Activated naive CD4-positive, alpha-beta T cell treated with anti-CD3 and anti-CD28 coated beads, Interleukin-2, amount 50 U/mL, for 16 hours (primary cell): ENCODE measurements around the gene TNFRSF6B.
A peak's percentile ranks its signal among the peaks of the same experiment; 100 is the strongest.

Experiments used
- DNase-seq: peaks from one replicate; pipeline ENCODE4 v3.0.0-alpha.2; 2020

The TNFRSF6B gene

GRCh38 chr20:63686492-63687321, 9.7 kb upstream of the TNFRSF6B start:
- peak; percentile 66 for DNase-seq

GRCh38 chr20:63687419-63688178, 8.9 kb upstream of the TNFRSF6B start:
- DNase-seq = no peak

DNA sequence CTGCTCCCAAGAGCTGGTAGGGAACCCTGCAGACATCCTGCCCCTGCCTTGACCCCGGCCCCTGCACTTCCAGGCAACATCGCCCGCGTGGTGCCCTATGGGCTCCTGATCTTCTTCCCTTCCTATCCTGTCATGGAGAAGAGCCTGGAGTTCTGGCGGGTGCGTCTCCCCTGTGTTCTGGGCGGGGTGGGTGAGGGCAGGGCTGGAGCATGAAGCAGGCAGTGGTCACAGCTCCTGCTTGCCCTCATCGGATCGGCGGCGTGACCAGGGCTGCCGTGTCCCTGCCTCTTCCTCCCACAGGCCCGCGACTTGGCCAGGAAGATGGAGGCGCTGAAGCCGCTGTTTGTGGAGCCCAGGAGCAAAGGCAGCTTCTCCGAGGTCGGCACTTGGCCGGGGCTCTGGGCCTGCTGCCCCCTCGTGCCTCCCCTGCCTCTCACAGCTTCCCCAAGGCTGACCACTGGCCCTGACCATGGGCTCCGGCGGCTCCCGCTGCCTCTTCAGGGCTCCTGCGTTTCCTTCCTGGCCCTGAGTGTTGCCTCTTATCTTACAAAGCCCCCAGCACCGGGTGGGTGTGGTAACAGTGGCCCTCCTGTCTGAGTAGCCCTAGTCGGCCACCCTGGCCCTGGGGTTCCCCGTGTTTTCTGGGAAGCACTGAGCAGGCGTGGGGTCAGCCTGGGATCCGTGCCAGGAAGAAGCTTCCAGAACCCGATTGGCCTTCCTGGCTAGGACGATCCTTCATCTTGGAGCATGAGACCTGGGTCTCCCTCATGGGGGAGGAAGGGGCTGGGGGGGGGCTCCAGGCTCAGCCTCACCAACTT, 8.0 kb upstream of the TNFRSF6B start:
- DNase-seq = no peak

- no peak for DNase-seq
These were observed 7.1 kb upstream of the TNFRSF6B start for GRCh38 chr20:63689046-63690002.

DNA sequence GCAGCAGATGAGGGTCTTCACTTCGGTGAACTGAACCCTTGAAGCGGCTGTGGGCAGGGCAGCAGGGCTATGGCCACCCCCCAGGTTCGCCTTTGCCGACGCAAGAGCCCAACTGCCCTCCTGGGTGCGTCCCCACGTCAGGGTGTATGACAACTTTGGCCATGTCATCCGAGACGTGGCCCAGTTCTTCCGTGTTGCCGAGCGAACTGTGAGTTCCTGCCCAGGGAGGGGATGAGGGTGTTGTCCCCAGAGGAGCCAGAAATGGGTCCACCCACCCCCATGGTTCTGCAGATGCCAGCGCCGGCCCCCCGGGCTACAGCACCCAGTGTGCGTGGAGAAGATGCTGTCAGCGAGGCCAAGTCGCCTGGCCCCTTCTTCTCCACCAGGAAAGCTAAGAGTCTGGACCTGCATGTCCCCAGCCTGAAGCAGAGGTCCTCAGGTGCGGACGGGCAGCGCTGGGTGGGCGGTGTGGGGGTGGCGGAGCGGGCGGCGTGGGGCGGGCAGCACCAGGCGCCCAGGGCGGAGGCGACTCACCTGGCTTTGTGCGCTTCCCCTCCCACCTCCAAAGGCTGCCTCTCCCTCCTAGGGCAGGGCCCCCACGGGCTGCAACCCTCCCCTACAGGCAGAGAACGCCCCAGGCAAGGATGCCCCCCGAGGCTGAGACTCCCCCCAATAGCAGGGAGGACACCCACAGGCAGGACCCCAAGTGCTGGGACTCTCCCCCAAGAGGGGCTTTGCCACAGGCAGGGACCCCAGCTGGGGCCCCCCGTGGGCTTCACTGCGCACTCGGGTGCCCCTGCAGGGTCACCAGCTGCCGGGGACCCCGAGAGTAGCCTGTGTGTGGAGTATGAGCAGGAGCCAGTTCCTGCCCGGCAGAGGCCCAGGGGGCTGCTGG, 6.2 kb upstream of the TNFRSF6B start:
- no peak for DNase-seq

- peak; percentile 10 for DNase-seq
These were observed 5.3 kb upstream of the TNFRSF6B start for GRCh38 chr20:63690898-63691710.

DNA sequence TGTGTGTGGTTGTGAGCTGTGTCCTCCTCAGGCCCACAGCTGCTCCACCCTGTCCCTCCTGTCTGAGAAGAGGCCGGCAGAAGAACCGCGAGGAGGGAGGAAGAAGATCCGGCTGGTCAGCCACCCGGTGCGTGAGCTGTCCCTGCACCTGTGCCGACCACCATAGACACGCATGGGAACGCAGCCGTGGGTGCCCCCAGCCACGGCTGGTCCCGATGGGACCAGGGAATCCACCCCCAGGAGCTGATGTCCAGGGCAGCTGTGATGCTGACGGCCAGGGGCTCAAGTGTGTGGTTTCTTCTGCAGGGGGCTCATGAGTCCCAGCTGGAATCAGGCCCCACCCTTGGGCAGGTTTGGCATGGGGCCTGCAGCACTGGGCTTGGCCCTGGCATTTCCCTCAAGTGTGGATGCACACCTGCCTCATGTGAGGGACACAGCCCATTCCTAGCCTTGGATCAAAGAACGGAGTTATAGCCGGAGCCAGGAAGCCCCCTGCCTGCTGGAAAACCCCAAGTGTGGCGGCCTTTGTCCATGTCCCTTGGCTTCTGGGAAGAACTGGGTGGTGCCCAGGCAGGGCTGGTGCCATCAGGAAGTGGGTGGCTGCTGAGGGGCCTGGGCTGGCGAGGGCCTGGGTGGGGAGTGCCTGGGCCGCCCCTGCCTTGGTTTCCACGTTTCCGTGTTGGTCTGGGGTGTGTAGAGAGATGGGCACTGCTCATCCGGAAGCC, 4.6 kb upstream of the TNFRSF6B start:
- DNase-seq = no peak

DNA sequence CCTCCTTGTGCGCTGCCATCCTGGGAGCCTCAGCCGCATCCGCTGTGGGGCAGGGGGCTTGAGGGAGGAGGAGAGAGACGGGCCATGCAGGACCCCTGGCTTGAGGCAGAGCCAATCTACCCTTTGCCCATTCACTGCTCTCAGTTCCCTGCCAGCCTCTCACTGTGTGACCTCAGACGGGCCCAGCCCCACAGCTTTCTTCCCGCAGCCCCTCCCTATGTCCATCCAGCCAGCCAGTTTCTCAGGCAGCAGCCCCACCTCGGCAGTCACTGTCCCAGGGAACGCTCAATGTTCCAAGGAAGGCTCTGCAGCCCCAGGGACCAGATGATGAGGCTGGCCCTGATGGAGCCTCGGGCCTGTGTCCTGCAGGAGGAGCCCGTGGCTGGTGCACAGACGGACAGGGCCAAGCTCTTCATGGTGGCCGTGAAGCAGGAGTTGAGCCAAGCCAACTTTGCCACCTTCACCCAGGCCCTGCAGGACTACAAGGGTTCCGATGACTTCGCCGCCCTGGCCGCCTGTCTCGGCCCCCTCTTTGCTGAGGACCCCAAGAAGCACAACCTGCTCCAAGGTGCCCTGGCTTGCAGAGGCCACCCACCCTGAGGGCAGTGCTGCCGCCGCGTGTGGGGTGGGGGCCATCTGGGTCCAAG, 3.9 kb upstream of the TNFRSF6B start:
- no peak for DNase-seq

DNA sequence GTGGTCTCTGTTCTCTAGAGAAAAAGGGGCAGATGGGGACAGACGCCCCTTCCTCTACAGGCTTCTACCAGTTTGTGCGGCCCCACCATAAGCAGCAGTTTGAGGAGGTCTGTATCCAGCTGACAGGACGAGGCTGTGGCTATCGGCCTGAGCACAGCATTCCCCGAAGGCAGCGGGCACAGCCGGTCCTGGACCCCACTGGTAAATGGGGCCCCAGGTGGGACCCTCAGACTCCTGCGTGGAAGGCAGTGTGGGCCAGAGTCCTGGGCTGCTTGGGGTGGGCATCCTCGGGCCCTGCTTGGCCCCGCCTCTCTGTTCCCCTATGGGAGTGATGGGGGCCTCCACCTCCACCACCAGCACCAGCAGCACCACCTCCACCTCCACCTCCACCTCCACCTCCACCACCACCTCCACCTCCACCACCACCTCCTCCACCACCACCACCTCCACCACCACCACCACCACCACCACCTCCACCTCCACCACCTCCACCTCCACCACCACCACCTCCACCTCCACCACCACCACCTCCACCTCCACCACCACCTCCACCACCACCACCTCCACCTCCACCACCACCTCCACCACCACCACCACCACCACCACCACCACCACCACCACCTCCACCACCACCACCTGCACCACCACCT, 3.2 kb upstream of the TNFRSF6B start:
- DNase-seq = no peak

- DNase-seq = no peak
These were observed 2.5 kb upstream of the TNFRSF6B start for GRCh38 chr20:63693733-63694583.

DNA sequence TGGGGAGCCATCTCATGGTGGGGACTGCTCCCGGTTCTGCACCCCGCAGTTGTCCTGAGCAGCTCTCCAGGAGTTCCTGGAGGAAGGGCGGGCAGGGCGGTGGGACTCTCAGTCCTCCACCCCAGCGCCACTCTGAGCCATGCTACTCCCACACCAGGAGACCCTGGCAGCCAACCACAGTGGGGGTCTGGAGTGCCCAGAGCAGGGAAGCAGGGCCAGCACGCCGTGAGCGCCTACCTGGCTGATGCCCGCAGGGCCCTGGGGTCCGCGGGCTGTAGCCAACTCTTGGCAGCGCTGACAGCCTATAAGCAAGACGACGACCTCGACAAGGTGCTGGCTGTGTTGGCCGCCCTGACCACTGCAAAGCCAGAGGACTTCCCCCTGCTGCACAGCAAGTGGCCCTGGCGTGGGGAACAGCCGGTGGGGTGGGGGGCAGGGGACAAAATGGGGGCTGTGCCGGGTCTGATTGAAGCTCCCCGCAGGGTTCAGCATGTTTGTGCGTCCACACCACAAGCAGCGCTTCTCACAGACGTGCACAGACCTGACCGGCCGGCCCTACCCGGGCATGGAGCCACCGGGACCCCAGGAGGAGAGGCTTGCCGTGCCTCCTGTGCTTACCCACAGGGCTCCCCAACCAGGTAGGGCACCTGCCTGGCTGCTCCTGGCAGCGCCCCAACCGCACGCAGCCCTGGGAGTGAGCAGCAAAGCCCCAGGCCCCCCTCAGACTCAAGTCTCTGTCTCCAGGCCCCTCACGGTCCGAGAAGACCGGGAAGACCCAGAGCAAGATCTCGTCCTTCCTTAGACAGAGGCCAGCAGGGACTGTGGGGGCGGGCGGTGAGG, 1.6 kb upstream of the TNFRSF6B start:
- DNase-seq = no peak

- DNase-seq = peak; percentile 13
These were observed 787 bp upstream of the TNFRSF6B start for GRCh38 chr20:63695424-63696305.

DNA sequence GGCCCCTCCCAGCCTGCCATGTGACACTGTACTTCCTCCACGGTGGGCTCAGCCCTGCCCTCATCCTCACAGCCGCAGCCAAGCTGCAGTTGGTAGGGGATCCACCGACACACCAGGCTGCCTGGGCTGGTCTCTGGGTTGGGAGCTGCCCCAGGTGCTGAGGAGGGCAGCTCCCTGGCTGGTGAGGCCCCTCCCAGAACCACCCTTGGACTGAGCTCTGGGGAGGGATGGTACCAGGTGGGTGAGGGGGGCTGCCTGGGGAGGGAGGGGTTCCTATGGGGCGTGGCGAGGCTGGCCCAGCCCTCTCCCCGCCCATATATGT, 185 bp upstream of the TNFRSF6B start:
- DNase-seq = peak; percentile 35

GRCh38 chr20:63697357-63697867, 960 bp downstream of the TNFRSF6B start:
- DNase-seq = peak; percentile 14

- DNase-seq = no peak
These were observed 1.6 kb downstream of the TNFRSF6B start for GRCh38 chr20:63697868-63698545.
